Endothelial cell of umbilical vein (primary cell): ENCODE data around the gene SPINT2. TPM values are rescaled to one million over a fixed set of nuclear protein-coding genes. Genes with fewer than 3 reads are reported as not detected.

Source experiments
- BruUV-seq: library from RNA; stranded (reverse); fragments of 400-500 nt; replicated peaks from 2 replicates; lab custom pipeline; 2021; lab: Mats Ljungman, UMichigan
- CTCF ChIA-PET: fragments of 300-600, 350-600 bp; sonication (Branson Sonifier 250); formaldehyde crosslinking; loops from one replicate; lab custom pipeline; 2021; ENCODE audit warnings: antibody characterized with exemption, inconsistent platforms; lab: Charles Lee
- POLR2A ChIA-PET: fragments of 300-600, 350-600 bp; sonication (Branson Sonifier 250); formaldehyde crosslinking; loops from one replicate; lab custom pipeline; 2021; ENCODE audit warnings: antibody characterized with exemption, inconsistent platforms; lab: Charles Lee
- DNase-seq: peaks from one replicate; pipeline ENCODE4 v3.0.0-alpha.2; 2011; ENCODE audit warnings: low read depth, low spot score
- FAIRE-seq: peaks from 2 replicates; lab custom pipeline; 2011; peaks lifted over from hg19 to GRCh38; lab: Jason Lieb, UNC
- H2AFZ ChIP-seq: 2 replicates; pipeline ENCODE4 v1.6.0; 2012; ENCODE audit warnings: low read depth, low read length, control low read depth, inconsistent platforms
- H3K27ac ChIP-seq: 2 replicates; pipeline ENCODE4 v1.5.1; 2011; ENCODE audit warnings: low read depth, mild to moderate bottlenecking, control low read depth, low read length, moderate library complexity; ENCODE audit not compliant: insufficient read depth
- H3K27me3 ChIP-seq, 2 experiments: 2 replicates each; pipeline versions ENCODE4 v1.6.0 to v1.6.1; 2011; ENCODE audit warnings: low read length in 2 of 2, mixed read lengths in 1 of 2; ENCODE audit not compliant: control insufficient read depth in 2 of 2, insufficient read depth in 2 of 2
- H3K36me3 ChIP-seq, 2 experiments: 2 replicates in 1 of 2; 3 replicates in 1 of 2; pipeline ENCODE4 v1.5.1; 2011; ENCODE audit warnings: low read length in 2 of 2, mild to moderate bottlenecking in 1 of 2, moderate library complexity in 1 of 2; ENCODE audit not compliant: control insufficient read depth in 2 of 2, insufficient read depth in 2 of 2; ENCODE audit errors: extremely low read depth in 1 of 2
- H3K4me1 ChIP-seq: 3 replicates; pipeline ENCODE4 v1.5.1; 2011; ENCODE audit warnings: mild to moderate bottlenecking, low read length; ENCODE audit not compliant: control insufficient read depth, insufficient read depth; ENCODE audit errors: extremely low read depth
- H3K4me2 ChIP-seq: 2 replicates; pipeline ENCODE4 v1.6.1; 2011; ENCODE audit warnings: low read length, control low read depth, mixed read lengths; ENCODE audit not compliant: insufficient read depth
- H3K4me3 ChIP-seq, 3 experiments: fragments of 200-600 bp in 1 of 3; sonication (generic), shearing (Covaris generic) in 1 of 3; replicated peaks in 1 of 3; 2 replicates each; pipeline ENCODE4 v1.5.1; 2011 to 2016; ENCODE audit warnings: control low read depth in 3 of 3, low read length in 3 of 3, mild to moderate bottlenecking in 2 of 3, inconsistent platforms in 1 of 3, low read depth in 1 of 3, moderate library complexity in 1 of 3; ENCODE audit not compliant: insufficient read depth in 1 of 3
- H3K79me2 ChIP-seq: 2 replicates; pipeline ENCODE4 v1.6.0; 2012; ENCODE audit warnings: low read length, inconsistent platforms; ENCODE audit not compliant: control insufficient read depth, insufficient read depth
- H3K9ac ChIP-seq: replicated peaks from 2 replicates; pipeline ENCODE3; 2011; ENCODE audit warnings: low read length, control low read depth; ENCODE audit not compliant: insufficient read depth; ENCODE audit errors: extremely low read depth
- H3K9me1 ChIP-seq: replicated peaks from 3 replicates; pipeline ENCODE4 v1.6.0; 2011; ENCODE audit warnings: mild to moderate bottlenecking, low read length; ENCODE audit not compliant: control insufficient read depth, insufficient read depth; ENCODE audit errors: extremely low read depth
- H3K9me3 ChIP-seq: replicated peaks from 2 replicates; pipeline ENCODE4 v1.5.1; 2012; ENCODE audit warnings: low read length, inconsistent platforms; ENCODE audit not compliant: control insufficient read depth, insufficient read depth
- H4K20me1 ChIP-seq: replicated peaks from 2 replicates; pipeline ENCODE3; 2011; ENCODE audit warnings: mild to moderate bottlenecking, low read length; ENCODE audit not compliant: control insufficient read depth, insufficient read depth; ENCODE audit errors: extremely low read depth
- CTCF ChIP-seq, 2 donors: IDR thresholded peaks; 1 replicate in 1 of 2; 2 replicates in 1 of 2; pipeline ENCODE4 v1.5.1; 2011; ENCODE audit warnings: low read length in 2 of 2, mild to moderate bottlenecking in 2 of 2, moderate library complexity in 2 of 2, control low read depth in 1 of 2, inconsistent platforms in 1 of 2, low read depth in 1 of 2; ENCODE audit not compliant: insufficient read depth in 1 of 2; ENCODE audit errors: extremely low read depth in 1 of 2
- EZH2 ChIP-seq: IDR thresholded peaks from 2 replicates; pipeline ENCODE4 v1.6.1; 2012; ENCODE audit warnings: borderline replicate concordance, low read depth, mild to moderate bottlenecking, moderate library complexity, low read length, inconsistent platforms; ENCODE audit not compliant: severe bottlenecking
- FOS ChIP-seq: IDR thresholded peaks from 2 replicates; pipeline ENCODE4 v1.6.1; 2011; ENCODE audit warnings: mild to moderate bottlenecking, low read length, moderate library complexity, borderline replicate concordance; ENCODE audit not compliant: insufficient read depth
- GATA2 ChIP-seq: IDR thresholded peaks from 2 replicates; pipeline ENCODE4 v1.7.0; 2011; ENCODE audit warnings: low read depth, mild to moderate bottlenecking, moderate library complexity, mixed read lengths, low read length; ENCODE audit not compliant: insufficient read length, insufficient read depth
- JUN ChIP-seq: IDR thresholded peaks from 2 replicates; pipeline ENCODE4 v1.6.1; 2011; ENCODE audit warnings: borderline replicate concordance, low read depth; ENCODE audit not compliant: insufficient read length, insufficient read depth
- MAX ChIP-seq: IDR thresholded peaks from 2 replicates; pipeline ENCODE4 v1.6.1; 2011; ENCODE audit not compliant: insufficient read depth, insufficient read length
- MYC ChIP-seq: IDR thresholded peaks from one replicate; pipeline ENCODE4 v1.6.1; 2011; ENCODE audit warnings: mild to moderate bottlenecking, low read depth, low read length
- POLR2A ChIP-seq: IDR thresholded peaks from 2 replicates; pipeline ENCODE4 v1.6.1; 2012; ENCODE audit warnings: low read depth, mild to moderate bottlenecking, control low read depth, low read length
- POLR2AphosphoS5 ChIP-seq: IDR thresholded peaks from 2 replicates; pipeline ENCODE4 v1.6.1; 2012; ENCODE audit warnings: low read depth, mild to moderate bottlenecking, control low read depth, low read length, moderate library complexity; ENCODE audit not compliant: insufficient read depth
- dilution Hi-C: fragments of 300-500 bp; cut with MboI; formaldehyde crosslinking; loops from one replicate; pipeline ENCODE4 v1.15.0; 2019; ENCODE audit warnings: low sequenced_read_pairs; ENCODE audit not compliant: extremely low pct_ligation_motif_present
- intact Hi-C: fragments of 100-400 bp; cut with micrococcal nuclease; formaldehyde crosslinking; loops from one replicate; pipeline ENCODE4 v1.10.0; 2022
- polyA plus RNA-seq, 4 experiments: library from polyadenylated mRNA; depleted of rRNA in 3 of 4; stranded (reverse) in 3 of 4; unstranded in 1 of 4; fragments of >200 nt; gene quantifications; 2 replicates each; pipeline versions ENCODE4 v1.2.1 to v1.2.3, GENCODE V29; 2011 to 2012; ENCODE audit warnings: missing spikeins in 1 of 4
- total RNA-seq: library from RNA; stranded (reverse); gene quantifications from 2 replicates; pipeline ENCODE4 v1.2.3, GENCODE V29; 2021

The SPINT2 gene
- total and polyA plus RNA-seq, 2 donors (not counting 3 experiments of a cell fraction or from before 2014, with no cell fraction given) = 28.9 to 46.6 TPM

GRCh38 chr19:38245826-38246498, 18.4 kb upstream of the SPINT2 start:
- TF ChIP-seq CTCF (IDR thresholded peaks at IDR 0.05; ENCODE audit: extremely low read depth in 1 of 2, insufficient read depth in 1 of 2, low read depth in 1 of 2, low read length in 2 of 2) (no peak), GATA2 (no peak), POLR2A (no peak), FOS (no peak), JUN (no peak), MYC (no peak), EZH2 (no peak), MAX (no peak), POLR2AphosphoS5 (no peak)
- POLR2A ChIA-PET = interaction anchor here (0.5 kb wide), 1 partner anchor 12 kb away, joined by 4 read pairs; no protein-coding TSS in a partner anchor
- Histone ChIP-seq H2AFZ (no peak overlapping the region), H3K4me1 (no peaks in the 10 kb centered on the region), H3K9me3 (no peaks in the 10 kb centered on the region), H3K9ac (no peak overlapping the region), H3K79me2 (no peaks in the 10 kb centered on the region), H3K36me3 (no peaks in the 10 kb centered on the region), H3K27ac (no peak overlapping the region), H3K4me2 (no peak overlapping the region), H4K20me1 (no peaks in the 10 kb centered on the region), H3K27me3 (no peaks in the 10 kb centered on the region), H3K4me3 (no peak overlapping the region), H3K9me1 (no peaks in the 10 kb centered on the region)
- dilution Hi-C loops = no loop called here
- DNase-seq = no peak
- intact Hi-C loops = no loop called here
- CTCF ChIA-PET = interaction anchor here (1.2 to 8.5 kb wide), 3 partner anchors 10 to 89 kb away, joined by 3 to 123 read pairs (median 3); partner anchors contain the start of gene CATSPERG
- BruUV-seq = no TSS peak
- FAIRE-seq = no peak
